HG03280 (cell line): ENCODE results near the gene PITPNM3.
"Not testable (repeated sequence)": the region's sequence is repeated elsewhere in the genome, so short reads cannot be mapped to it uniquely, and the experiment has no call there.

Experiments used
- ATAC-seq: cut with Tn5 transposase; IDR thresholded peaks from one replicate; pipeline ENCODE4 v1.9.1; 2021; ENCODE audit warnings: mild to moderate bottlenecking, moderate library complexity; ENCODE audit not compliant: unreplicated experiment

PITPNM3 gene

DNA sequence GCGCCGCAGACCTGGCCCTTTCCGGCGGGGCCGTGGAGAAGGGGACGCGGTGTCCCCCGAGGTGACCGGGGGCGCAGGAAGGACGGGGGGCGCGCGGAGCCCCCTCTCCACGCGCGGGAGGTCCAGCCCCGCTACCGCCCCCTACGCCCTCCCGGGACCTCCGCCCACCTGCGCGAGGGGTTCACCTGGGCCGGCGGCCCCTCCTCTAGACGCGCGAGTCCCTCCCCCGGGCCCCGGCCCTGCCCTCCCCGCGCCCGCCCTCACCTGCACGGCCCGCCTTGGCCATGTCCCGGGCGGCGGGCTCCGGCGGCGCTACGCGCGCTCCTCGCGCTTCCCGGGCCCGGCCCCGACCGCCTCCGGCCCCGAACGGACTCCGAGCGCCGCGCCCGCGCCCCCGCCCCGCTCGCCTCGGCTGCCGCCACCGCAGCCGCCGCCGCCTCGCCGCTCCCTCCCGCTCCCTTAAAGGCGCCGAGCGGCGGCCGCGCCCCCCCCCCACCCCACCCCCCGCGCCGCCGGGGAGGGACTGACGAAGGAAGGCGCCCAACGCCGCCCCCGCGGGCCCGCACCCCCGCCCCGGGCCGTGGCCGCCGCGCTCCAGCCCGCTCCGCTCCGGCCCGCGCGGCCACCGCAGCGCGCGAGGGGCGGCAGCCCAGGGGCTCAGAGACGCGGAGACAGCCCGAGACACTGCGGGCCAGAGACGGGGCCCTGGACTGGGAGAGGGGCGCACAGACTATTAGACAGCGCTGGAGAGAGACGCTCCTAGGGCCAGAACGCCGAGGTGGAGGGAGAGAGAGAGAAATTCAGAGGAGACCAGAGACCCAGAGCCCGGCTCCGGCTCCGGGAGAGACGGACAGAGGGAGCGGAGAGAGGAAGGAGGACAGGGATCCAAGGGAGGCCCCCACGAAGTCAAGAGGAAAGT is at the start of gene PITPNM3:
PITPNM3 (minus strand) TSS at position 435 of the 919 bp plus-strand sequence; CDS start at position 286, 149 bp downstream.
- ATAC-seq = no peak

DNA sequence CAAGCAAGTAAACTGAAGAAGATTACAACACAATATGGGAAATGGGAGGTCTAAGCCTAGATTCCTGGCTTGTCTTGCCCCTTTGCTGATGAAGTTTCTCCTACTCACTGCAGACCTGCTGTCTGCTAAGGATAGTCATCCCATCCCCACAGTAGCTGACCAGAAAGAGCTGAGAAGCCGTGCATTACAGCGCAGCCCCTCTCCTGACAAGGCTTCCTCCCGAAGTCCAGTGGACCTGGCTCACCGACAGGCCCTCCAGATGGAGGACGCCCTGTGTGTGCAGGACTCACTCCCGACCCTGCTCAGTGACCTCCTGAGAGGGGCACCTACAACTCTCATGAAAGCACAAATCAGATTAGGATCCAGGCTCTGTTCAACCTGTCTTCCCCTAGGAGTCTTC is 48.8 kb upstream of the PITPNM3 start:
- no peak for ATAC-seq

DNA sequence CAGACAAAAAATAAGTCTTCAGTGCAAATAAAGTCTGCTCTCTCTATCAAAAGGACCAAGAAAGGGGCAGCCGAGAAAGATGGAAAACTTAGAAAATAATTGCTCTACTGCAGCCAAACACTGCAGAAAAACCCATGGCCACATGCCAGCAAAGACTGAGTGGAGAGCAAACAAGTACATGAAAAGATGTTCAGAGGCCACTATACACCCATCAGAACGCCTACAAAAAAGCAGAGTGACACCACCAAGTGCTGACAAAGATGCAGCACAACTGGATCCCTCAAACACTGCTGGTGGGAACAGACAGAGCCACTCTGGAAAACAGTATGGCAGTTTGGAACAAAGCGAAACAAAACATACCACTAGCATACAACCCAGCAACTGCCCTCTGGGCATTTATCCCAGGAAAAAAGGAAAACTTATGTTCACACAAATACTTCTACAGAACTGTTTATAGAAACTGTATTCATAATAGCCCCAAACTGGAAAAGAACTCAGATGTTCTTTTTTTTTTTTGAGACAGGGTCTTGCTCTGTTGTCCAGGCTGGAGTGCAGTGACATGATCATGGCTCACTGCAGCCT is 47.5 kb upstream of the PITPNM3 start:
- no peak for ATAC-seq

DNA sequence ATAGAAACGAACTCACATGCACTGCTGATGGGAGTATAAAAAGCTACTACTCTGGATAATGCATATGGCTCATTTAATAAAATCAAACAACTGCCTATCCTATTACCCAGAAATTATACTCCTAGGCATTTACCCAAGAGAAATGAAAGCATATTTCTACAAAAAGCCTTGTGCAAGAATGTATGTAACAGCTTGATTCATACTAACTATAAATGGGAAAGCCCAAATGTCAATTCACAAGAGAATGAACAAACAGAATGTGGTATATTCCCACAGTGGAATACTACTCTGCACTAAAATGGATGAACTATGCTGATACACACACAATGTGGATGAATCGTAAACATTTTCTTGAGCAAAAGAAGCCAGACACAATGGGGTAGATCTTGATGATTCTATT is 45.8 kb upstream of the PITPNM3 start:
- no peak for ATAC-seq

DNA sequence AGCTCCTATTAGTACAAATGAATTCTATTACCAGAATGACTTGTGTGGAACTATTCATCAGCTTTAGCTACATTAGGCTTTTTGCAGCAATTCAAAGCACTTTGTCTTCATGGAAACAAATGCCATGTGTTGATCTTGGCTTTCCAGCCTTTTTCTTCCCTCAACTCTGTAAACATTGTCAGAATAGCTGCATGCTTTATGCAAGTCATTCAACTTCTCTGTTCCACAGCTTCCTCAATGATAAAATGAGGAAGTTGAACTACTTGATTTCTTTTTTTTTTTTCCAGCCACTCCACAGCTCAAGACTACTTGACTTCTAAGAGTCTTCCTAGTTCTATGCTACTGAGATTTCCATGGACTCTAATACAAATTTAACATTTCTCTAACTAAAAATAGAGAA is 43.0 kb upstream of the PITPNM3 start:
- no peak for ATAC-seq

DNA sequence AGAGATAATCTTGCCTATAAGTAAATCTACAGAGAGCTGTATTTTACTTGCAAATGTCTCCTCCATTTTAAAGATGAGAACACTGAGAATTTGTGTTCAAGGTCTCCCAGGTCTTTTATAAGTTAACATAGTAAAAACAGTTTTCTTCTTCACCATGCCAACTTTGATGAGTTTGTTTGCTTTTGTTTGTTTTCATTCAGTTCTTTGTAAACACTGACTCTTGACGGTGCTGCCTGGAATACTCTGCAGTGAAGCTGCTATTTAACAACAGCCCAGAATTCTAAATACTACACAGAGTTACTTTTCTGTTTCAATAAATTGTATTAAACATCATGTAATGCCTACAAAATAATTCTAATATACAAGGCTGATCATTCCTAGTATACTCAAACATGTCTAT is 41.4 kb upstream of the PITPNM3 start:
- ATAC-seq = no peak

DNA sequence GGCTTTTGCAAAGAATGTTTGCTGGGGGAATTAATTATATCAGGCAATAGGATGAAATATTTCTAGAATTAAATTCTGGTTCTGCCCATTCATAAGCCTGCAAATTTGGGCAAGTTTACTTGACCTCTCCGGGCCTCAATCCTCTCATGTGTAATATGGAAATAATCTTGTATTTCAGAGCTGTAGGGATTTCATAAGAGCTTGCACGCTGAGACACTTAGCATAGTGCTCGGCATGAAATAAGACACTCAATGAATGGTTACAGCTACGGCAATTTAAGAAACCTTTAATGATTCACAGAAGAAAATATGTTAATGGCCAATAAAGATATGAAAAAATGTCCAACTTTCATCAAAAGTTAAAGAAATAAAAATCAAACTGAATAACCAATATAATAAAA is 40.6 kb upstream of the PITPNM3 start:
- no peak for ATAC-seq

DNA sequence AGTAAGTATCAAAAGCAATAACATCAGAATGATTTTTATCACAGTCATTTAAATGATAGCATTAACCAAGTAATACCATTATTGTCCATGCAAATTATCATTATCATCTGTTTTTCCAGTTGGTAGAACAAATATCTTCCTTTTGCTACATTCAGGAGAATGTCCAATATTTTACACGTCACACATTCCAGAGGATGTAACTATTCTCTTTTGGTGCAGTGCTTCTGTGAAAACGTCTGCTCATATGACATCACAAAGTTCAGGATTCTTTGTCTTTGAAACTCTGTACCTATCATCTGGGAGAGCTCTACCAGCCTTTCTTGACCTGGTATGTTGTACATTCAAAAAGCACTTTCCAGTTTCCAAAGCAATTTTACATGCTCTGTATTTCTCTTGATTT is 40.2 kb upstream of the PITPNM3 start:
- no peak for ATAC-seq

DNA sequence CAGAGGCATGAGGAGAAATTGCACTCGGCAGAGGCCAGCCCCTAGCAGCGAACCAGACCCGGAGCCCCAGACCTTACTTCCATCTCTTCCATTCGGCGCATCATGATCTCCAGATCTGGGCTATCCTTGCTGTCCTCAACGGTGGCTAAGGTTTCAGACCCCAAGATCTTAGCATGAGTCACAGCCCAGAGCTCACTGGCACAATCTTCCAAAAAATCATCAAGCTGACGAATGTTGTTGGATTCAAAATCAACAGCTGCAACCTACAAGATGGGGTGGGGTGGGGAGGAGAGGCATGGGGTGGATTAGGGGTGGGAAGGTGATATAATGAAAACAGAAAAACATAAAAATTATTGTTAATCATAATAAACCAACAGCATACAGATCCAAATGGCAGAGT is 39.7 kb upstream of the PITPNM3 start:
- no peak for ATAC-seq

DNA sequence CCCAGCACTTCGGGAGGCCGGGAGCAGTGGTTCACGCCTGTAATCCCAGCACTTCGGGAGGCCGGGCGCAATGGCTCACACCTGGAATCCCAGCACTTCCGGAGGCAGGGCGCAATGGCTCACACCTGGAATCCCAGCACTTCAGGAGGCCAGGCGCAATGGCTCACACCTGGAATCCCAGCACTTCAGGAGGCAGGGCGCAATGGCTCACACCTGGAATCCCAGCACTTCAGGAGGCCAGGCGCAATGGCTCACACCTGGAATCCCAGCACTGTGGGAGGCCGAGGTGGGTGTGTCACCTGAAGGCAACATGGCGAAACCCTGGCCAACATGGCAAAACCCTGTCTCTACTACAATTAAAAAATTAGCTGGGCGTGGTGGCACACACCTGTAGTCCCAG is 37.0 kb upstream of the PITPNM3 start:
- not testable (repeated sequence) for ATAC-seq

DNA sequence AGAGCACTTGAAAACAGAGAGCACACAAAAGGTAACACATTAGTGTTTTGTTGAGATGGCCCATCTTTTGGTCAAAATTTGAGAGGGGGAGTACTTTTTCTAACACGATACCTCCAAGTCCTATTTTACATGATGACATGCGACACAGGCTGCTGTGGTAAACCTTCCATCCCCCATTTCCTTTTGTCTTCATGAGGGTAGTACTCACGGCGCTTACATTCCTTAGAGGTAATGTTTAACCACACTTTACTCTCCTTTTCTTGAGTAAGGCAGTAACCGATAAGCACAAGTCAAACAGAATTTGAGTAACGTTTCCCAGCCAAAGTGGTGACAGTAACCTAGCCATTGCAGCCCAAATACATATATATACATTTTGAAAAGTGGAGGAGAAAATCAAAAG is 35.8 kb upstream of the PITPNM3 start:
- no peak for ATAC-seq

DNA sequence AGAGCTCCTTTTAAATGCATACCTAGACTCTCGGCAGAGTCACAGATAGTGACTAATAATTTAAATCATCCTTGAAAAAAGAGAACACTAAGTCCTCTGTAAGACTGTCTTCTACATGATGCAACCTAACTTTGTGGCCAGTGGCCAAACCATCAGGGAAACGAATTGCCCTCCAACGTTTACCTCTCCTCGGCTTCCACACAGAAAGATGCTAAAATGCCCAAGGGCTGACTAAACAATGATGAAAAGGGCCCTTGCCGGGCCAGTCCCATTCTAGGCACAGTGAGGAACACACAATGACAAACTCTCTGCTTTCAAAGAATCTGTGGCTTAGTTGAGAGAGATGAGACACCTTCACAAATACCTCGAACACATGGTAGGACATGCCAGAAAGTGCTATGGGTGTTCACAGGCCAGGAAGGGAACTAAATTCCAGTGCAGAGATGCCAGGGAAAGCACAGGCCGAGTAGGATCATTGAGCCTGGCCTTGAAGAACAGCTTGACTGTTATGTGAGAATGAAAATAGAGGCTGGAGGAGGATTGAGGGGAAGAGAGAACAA is 35.3 kb upstream of the PITPNM3 start:
- no peak for ATAC-seq

DNA sequence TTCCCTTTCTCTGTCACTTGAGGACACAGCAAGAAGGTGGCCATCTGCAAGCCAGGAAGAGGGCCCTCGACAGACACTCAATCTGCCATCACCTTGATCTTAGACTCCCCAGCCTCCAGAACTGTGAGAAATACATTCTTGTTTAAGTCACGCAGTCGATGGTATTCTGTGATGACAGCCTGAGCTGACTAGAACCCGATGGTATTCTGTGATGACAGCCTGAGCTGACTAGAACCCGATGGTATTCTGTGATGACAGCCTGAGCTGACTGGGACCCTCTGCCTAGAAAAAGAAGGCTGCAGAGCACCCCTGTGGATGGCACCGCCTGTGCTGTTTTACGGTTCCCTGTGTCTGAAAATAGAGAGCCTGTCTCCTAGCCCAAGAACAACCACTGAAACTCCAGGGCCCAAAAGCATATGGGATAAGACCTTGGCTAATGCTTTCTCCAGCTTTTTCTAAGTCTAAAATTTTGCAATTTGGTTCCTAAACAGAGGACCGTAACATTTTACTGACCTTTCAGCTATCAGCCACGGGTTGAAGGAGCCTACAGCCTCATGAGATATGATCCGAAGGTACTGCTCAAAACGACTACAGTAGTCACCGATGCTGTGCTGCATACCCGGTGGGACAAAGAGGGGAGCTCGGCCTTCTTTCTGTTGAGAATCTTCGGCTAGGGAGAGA is 33.1 kb upstream of the PITPNM3 start:
- ATAC-seq = no peak

DNA sequence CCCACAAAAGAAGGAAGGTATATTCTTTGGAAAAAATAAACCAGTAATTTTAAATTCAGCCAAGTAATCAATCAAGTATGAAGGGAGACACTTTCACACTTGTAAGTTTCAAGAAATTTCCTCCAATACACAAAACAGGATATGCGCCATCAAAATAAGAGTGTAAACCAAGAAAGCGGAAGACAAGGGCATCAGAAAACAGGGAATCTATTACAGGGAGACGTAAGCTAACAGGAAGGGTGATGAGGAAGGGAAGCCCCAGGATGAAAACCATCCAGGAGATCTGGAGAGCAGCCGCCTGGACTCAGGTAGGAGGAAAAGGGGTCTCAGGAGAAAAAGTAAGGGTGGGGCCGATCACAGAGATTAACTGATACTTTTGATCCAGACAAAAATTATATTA is 31.8 kb upstream of the PITPNM3 start:
- no peak for ATAC-seq

DNA sequence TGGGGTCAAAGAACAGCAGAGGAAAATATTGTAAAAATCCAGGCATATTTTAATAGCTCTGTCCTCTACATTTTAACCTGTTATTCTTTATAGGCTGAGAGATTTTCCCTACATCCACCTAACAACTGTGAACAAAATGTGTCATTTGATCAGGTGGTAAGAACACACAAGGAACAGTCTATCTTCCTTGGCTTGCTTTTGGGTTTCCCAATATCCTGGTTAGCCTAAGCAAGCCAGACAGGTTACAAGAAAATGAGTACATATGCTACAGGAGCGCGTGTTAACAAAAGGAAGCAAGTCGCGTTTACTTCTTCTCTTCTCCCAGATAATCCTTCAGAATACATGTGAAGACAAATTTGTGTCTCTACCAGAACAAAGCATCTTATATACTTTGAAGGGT is 31.0 kb upstream of the PITPNM3 start:
- no peak for ATAC-seq

DNA sequence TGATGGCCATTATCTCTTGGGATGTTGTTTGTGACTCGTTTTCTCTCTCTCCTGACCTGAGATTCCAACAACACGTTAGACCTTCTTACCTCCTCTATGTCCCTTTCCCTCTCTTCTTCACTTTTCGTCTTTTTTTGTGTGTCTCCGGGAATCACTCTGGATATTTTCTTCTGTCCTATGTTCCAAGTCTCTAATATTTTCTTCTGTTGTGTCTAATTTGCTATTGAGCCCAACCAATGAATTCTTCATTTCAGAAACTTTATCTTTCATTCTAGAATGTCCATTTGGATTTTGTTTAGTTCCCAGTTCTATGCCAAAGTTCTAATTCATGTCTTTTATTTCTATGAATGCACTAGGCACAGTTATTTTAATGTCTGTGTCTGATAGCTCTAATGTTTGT is 27.1 kb upstream of the PITPNM3 start:
- ATAC-seq = no peak

DNA sequence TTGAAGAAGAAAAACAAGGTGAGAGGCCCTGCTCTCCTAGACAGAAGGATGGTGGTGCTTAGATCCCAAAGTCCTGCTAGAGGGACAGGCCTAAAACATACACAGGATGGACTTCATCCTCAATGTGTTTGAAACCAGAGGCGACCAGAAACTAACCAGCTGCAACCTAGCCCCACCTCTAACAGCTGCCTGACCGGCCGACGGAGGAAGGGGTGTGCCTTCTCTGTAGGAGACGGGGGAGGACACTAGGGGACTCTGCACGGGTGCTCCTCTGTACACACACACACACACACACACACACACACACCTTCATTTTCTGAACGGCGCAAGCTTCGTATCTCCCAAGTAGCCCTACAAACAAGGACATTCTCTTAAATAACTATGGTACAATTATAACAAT is 24.3 kb upstream of the PITPNM3 start:
- no peak for ATAC-seq

DNA sequence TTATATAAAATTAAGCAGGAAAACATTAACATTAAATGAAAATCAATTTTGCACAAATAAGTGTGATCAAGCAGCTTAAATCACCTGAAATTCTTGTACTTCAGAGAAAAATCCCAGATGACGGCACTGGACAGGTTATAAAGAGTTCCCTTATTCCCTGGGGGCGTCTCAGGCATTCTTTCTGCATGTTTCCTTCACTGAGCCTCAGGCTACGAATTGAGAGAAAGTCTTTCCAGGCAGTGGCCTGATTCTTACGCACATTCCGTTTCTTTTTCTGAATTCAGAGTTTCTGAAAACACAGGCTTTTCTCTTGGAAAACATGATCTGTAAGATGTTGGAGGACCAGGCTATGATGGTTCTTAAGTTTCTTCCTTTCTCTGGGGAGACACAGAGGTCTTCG is 22.1 kb upstream of the PITPNM3 start:
- no peak for ATAC-seq

DNA sequence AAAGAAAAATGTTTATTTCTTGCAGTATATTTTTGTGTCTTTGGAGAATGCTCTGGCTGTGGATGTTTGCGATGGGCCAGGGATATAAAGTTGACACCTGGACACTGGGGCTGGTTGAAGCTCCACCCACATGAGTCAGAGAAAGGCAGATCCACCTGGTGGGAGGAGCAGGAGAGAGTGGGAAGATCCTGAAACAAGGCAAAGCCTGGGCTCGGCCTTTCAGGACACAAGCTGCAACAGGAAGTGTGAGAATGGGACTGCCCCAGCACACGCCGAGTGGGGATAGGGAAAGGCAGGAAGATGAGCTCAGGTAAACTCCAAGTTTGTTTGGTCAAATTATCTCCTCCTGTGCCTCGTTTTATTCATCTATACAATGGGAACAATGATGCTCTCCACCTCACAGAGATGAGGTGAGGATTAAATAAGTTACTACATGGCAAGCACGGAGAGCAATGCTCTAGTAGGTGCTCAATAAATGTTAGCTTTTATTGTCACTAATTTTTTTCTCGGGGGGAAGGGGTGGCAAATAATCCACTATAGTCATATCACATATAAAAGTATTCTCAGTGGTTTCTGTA is 21.4 kb upstream of the PITPNM3 start:
- ATAC-seq = no peak

DNA sequence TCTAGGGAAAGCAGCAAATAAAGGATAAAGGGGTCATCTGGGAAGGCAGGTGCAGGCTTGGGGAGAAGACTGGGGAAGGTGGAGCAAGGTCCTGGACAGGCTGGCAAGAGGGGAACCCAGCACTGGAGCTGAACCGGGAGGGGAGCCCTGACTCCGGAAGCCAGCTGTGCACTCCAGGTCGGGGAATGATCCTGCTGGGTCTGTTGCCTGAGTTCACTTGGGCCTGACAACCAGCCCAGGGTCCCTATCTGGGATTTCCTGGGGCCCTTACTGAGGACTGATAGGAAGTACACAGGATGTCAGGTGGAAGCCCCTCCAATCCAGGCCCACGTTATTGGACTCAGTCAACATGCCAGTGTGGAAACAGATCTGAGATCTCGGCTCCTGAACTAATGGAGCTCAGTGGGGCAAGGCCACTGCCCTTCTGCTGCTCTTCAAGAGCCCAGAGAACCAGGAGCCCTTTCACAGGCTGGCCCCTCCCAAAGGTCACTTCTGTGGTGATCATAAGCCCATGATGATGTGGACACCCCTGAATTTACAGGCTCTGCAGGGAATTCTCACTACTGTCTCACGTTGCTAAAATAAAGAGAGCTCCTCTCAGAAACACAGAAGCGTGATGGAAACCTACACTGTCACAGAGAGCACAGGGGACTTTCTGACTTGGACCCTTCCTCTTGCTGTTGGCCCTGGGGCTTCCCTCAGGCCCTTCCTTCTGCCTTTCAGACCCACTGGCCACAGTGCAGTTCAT is 19.9 kb upstream of the PITPNM3 start:
- no peak for ATAC-seq

DNA sequence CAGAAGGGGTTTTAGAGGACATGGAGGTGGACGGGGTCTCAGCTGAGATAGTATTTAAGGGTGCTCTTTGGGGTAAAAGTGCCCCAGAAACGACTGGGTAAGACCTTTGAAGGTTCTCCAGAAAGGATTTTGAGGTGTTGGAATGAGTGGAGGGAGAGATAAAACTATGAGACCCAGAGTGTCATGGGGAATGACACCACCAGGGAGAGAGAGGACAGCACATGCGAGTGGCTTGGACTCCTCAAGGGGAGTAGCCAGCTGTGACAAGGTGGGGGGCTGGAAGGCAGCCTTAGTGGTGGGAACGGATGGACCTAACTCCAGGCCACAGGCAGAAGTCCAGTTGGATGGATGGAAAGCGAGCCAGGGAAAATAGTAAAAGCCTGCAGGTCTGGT is 19.2 kb upstream of the PITPNM3 start:
- no peak for ATAC-seq
